ENCODE measurements around the gene HSD17B1. TPM values are rescaled to one million over a fixed set of nuclear protein-coding genes. Genes with fewer than 3 reads are reported as not detected.

The HSD17B1 gene
- total and polyA plus RNA-seq, 2 of the 13 experiments (the other 11 are each of a cell fraction or from before 2014, with no cell fraction given), result 0.54 to 0.93 TPM

- TF ChIP-seq ZNF12 (CRISPR knock-in tag; IDR thresholded peaks at IDR 0.05) (0 out of 2 replicates have a peak, but pooled peaks have one; percentile 55), ZBTB2 (CRISPR knock-in tag; IDR thresholded peaks at IDR 0.05; ENCODE audit: low read depth) (peak; percentile 74; the same call in 1 of the 2 replicates), CCAR2 (optimal IDR thresholded peaks at IDR 0.05; ENCODE audit: low read depth, low read length) (peak; percentile 59), SOX13 (IDR thresholded peaks at IDR 0.05) (no peak), SOX13 (CRISPR knock-in tag; conservative IDR thresholded peaks at IDR 0.05 in 1 of 2, IDR thresholded peaks at IDR 0.05 in 1 of 2) (peak; percentile 66 to 71; a peak in 1 of 4 replicates), MEIS1 (CRISPR knock-in tag; IDR thresholded peaks at IDR 0.05; ENCODE audit: borderline replicate concordance) (no peak), MTA3 (CRISPR knock-in tag; IDR thresholded peaks at IDR 0.05) (no peak), TBP (CRISPR knock-in tag; IDR thresholded peaks at IDR 0.05) (no peak), GTF3A (CRISPR knock-in tag; conservative IDR thresholded peaks at IDR 0.05) (0 out of 2 replicates have a peak, but pooled peaks have one; percentile 40), BCL3 (CRISPR knock-in tag; IDR thresholded peaks at IDR 0.05) (peak; percentile 72), ZSCAN25 (CRISPR knock-in tag; IDR thresholded peaks at IDR 0.05) (peak; percentile 72; the same call in 1 of the 2 replicates), DPF2 (CRISPR knock-in tag; IDR thresholded peaks at IDR 0.05; ENCODE audit: borderline replicate concordance, low read depth) (peak; percentile 56; the same call in 1 of the 2 replicates), ZNF333 (CRISPR knock-in tag; IDR thresholded peaks at IDR 0.05; ENCODE audit: borderline replicate concordance) (peak; percentile 21; the same call in 1 of the 2 replicates), PRDM15 (CRISPR knock-in tag; IDR thresholded peaks at IDR 0.05) (no peak), MED1 (CRISPR knock-in tag; IDR thresholded peaks at IDR 0.05) (peak; percentile 94), NR2F2 (IDR thresholded peaks at IDR 0.05; ENCODE audit: borderline replicate concordance, low read depth) (no peak), CAMTA2 (CRISPR knock-in tag; IDR thresholded peaks at IDR 0.05; ENCODE audit: borderline replicate concordance) (no peak)
Observed at GRCh38 chr17:42541041-42541833, 11.5 kb upstream of the HSD17B1 start (continued).
